GM21447 (cell line): ENCODE measurements around the gene TNFAIP8.

ENCODE experiments used
- ATAC-seq: cut with Tn5 transposase; IDR thresholded peaks from one replicate; pipeline ENCODE4 v1.9.1; 2021; ENCODE audit not compliant: unreplicated experiment

TNFAIP8 gene

DNA sequence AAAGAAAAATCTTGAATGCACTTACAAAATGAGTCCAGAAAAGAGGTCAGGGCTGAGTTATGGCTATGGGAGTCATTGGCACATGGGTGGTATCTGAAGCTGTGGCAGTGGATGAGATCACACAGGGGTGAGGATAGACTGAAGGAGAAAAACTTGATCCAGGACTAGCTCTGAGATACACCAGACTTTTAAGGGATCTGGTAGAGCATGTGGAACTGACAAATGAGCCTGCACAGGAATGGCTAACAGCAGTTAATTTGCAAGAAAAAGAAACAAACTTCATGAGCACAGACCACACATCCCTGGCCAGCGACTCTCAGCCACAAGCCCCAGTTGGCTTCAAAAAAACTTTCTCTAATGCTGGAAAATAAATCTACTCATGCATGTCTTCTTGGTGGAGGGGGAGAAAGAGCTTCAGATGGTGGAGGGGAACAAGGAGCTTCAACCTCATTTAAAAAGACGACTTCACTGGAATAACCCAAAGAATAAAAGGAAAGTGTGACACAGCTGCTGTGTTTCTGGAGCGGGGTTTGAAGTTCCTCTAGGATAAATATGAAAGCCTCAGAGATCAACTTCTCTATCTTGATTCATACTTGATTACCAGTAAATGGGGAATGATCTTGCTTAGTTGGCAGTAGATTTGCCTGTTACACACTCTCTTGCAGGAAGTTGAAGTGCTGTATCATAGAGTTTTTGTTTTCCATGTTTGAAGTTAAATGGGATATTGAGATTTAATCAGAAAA, 33.6 kb downstream of the TNFAIP8 start:
- ATAC-seq, result no peak

DNA sequence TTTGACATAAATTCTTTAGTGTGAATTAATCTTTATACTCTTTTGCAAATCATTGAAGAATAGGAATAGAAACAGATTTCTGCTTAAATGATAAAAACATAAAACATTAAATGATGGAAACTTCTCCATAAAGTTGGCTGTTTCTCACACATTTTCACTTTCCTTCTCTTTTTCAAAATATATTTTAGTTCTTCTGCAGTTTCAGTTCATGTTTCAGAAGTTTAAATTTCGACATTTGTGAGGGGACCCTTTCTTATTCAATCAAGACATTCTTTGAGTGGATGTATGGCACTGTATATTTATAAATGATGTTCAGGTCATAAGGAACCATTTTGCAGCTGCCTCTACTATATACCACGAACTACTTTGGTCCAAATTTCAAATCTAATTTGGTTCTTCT, 34.6 kb downstream of the TNFAIP8 start:
- ATAC-seq, result no peak

DNA sequence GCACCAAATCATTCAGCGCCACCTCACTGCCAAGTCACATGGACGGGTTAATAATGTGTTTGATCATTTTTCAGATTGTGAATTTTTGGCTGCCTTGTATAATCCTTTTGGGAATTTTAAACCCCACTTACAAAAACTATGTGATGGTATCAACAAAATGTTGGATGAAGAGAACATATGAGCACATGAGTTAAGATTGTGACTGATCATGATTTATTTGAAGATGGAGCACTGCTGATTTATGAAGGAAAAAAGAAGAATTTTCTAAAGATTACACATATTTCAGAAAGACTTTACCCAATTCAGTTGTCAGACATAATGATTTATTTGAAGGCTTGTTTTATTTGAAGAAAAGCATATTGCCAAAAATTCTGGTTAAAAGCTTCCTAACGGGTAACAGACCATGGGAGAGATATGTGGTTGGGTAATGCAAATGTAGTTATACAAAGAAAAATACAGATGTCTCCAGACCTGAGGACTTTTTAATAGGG, 37.4 kb downstream of the TNFAIP8 start:
- ATAC-seq, result no peak

DNA sequence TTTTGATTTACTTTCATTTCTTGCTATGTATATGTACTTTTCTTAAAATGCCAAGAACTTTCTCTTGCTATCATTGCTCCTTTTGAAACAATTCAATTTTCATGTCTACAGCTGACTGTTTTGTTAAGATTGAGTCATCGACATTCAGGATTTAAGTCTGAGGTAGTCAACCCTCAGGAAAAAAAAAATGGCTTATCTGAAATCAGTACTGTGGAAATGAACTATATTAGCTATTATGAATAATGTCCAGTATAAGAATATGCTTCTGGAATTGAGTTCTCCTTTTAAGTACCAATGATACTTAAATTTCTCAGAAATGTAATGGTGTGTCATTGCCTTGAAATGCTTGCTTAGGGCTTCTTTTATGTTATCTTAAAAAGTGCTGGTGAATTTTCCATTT, 37.9 kb downstream of the TNFAIP8 start:
- no peak for ATAC-seq

DNA sequence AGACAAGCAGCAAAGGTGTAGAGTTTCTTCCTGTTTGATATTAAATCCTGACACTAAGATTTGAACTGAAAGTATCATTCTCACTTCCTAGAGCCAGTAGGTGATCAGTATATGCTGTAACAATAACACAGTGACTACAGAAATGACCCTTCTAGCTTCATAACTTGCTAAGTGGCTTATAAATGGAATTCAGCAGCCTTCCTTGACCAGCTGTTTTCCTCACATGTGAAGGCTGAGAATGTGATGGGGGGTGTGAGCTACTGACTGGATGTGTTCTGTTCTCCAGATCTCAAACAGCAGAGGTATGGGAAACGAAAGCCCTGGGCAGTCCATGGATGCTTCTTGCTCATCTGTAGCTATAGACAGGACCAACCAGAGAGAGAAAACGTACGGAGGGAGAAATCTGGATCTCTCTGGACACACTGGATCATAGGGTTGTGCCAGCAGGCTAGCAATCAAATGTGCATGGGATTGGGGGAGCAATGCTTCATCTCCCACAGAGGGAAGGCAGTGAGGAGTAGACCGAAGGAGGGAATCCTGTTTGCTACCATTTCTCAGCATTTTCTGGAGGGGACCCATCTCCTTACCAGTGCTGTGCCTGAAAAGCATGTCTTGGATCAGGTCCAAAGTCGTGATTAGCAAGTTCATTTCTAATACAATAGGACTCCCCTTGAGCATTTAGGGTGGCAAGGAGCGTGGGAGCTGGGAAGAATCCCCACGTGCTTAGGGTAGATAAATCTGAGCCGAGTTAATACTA, 39.4 kb downstream of the TNFAIP8 start:
- peak; percentile 43 for ATAC-seq

DNA sequence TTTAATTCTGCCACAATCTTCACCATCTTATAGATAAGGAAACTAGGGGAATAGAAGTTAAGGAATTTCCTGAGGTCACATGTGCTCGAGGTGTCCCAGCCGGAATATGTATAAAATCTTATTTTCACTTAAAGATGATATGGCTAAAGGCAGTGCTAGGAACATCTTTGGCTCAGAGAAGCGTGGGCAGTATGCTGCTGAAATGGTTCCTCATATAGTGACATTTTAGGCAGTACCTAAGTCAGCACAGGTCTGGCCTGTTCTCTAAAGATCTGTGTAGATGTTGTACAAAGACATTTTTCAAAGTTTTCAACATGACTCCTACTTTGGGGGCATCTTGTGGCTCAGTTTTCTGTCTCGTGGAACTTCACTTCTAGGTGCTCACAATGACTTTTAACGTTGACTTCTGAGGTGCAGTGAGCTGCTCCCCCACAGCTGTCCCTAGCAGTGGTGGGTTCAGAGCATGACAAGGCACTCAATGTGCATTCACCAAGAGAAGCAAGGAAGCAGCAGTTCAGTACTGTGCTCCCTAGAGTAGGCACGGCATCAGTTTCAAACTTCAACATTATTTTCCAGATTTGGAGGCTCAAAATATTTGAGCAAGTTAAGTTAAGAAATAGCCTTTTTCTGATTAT, 40.3 kb downstream of the TNFAIP8 start:
- no peak for ATAC-seq

DNA sequence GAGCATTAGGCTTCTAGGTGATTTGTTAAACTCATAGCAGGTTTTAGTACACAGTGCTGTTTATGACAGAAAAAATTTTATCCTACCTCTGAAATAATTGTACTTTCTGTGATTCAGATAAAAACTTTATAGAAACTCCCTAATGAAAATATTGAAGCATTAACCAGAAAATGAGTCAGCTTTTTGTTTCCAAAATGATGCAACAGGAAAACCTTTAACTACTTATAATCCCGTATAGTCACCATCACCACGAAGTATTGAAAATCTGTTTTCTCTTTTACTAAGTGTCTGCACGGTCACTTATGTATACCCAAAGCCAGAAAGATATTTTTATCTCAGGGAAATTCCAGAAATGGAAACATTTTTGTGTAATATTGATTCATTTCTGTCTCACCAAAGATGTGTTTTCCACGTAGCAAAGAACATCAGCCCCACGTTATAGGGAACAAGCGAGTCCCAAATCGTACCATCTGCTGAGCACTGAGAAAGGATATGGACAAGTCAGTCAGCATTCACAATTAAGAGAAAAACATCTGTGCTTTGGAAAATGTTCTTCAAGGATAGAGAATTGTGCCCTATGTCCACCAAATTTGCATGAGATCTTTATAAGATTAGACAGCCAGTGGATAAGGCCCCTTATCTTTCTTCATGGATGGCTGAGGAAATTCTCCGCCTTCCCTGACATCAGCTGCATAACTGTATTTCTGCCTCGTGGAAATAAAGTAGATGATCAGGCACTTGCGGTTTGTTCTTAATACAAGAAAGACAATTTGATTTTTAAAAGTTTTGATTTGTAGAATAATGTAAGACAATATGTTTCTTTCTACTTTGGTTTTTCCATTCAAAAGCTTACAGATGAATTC, 41.9 kb downstream of the TNFAIP8 start:
- ATAC-seq, result peak; percentile 56

DNA sequence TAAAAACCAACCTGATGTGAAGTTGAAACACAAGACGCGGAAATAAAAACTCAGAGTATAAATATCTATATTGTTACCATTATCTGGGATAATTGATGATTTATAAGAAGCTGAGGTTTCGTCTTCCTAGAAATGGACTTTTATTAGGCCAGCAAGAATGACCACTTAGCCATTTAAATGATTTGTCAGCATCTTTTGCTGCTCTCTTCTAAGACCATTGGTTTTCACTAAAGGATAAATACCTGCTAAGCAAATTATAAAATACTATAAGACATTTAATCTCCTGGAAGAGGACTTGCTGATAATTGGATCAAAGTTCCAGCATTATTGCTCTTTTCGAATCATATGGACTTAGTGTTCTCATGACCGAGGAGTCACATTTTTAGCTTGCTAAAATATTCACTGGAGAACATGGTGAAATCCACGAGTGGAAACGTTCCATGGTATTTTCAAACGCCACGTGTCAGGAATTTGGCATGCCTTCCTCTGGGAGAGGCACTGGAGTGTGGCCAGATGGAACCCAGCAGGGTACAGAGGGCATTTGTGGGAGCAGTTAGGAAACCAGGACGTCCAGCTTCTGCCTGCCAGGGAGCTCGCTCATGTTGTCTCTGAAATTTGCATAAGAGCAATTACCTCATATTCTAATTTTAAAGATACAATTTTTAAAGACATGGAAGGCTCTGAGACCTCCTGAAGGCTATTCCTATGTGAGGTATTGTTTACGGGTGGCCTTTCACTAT, 43.1 kb downstream of the TNFAIP8 start:
- no peak for ATAC-seq

DNA sequence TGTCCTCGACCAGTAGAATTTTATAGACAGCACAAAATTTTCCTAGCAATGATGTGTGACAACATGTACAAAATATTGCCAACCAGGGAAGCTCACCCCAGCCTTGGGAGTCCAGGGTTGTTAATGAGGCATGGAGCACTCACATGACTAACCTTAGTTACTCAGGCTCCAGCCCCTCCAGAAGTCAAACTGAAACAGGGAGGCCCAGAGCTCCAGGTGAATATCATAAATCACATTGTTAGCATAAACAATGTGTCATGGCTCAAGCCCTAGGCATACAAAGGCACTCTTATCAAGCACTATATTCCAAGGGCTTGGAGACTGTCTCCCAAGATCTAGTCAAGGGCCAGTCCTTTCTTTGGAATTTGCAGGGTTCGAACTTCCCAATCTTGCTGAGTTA, 44.4 kb downstream of the TNFAIP8 start:
- ATAC-seq, result no peak

DNA sequence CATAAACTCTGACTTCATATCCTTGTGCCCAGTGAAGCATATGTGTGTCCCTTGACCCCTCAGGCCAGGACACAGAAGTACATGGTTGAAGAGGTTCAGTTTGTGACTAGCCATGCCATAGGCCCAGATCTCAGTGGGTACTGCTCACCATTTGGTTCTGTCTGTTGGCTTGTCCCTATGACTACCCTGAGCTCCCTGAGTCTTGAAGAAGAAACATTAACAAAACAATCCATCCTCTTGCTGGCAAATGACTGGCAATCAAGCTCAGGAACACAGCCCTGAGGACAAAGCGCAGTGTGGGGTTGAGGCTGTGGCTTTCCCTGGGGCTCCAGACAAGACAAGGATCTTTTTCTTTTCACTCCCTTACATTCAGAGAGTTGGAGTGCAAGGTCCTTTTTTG, 46.3 kb downstream of the TNFAIP8 start:
- no peak for ATAC-seq

DNA sequence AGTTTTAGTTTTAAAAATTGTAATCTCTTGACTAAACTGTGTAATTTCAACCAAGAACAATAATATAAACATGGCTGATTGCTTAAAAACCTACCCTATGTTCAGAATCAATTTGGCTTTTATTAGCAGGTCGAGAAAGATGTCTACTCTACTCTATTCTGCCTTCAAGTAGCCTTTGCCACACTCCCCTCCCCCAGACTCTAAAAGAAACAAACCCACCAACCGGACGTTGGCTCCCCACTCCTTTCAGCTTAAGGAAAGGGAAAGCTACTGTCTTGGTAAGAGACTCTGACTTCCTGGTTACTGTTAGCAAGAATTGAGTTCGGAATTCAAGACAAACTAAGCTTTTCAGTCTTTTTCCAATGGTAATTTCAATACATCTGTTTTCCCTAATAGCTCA, 46.7 kb downstream of the TNFAIP8 start:
- no peak for ATAC-seq

DNA sequence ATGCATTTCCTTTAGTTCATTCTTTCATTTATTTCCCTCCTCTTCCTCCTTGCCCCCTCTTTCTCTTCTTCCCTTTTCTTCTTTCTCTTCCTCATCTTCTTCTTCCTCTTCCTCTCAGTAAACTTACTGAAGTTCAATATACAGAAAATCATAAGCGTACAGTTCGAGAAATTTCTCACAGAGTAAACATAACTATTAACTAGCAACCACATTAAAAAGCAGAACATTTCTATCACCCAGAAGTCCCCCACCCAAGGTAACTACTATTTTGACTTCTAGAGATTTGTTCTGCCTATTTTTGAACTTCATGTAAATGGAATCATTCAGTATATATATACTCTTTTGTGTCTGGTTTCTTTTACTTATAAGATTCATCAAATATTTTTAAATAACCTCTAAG, 48.2 kb downstream of the TNFAIP8 start:
- ATAC-seq, result no peak

DNA sequence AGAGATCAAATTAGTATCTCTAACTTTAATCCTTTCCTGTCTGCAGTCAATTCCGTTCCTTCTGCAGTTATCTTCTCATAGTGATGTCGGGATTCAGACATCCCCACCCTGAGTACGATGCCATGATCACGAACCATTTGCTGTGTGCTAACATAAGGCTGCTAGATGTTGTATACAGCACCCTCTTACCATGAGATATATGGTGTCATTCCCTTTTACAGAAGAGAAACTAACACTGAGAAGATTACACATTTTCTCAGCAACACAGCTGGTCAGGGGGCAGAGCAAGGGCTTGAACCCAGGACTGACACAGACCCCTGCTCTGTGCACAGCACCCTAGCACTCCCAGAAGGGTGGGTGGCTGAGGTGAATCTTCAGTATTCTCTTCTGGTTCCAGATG, 49.6 kb downstream of the TNFAIP8 start:
- ATAC-seq, result peak; percentile 46

DNA sequence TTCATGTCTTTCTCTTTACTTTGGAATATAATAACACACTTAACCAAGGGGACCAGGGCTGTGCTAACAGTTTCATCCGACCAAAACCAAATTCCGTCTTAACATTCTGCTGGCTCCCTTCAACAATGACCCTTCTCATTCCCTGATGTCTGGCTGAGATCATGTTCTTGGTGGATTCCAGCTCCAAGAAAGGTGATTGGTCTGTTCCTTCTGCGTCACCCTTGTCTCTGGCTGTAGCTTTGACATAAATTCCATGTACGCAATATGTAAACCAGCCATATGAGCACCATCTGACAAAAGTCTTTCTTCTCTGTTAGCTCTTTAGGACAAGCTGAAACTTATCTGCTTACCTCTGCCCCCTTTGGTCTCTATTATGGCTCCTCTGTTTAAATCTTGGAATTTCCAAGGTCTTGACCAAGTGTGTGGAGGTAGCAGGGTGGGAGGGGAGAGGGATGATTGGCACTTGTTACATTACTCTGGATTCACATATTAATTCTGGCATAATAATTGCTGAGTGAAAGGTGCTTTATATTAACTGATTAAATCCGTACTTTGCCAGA, 50.8 kb downstream of the TNFAIP8 start:
- no peak for ATAC-seq

DNA sequence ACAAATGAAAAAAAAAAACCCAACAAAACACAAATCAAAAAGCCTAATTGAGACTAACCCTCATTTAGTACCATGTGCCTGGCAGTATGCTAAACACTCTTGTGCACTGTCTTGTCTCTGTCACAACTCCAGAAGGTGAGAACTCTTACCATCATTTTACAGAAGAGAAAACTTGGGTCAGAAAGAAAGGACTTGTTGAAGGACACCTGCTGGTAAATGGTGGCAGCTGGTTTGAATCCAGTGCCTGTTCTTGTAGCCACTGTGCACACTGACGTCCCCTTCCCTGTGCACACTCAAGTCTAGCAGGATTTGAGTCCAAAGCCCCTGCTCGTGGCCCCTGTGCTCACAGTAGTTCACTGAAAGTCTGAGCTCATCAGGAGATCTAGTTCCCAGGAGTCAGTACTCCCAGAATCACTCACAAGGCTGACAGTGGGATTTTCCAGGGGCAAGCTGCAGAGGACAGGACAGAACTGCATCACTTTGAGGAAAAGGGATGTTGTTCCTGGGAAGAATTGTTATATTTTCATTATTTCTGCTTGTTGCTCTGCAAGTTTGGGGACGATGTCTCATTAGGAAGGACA, 53.5 kb downstream of the TNFAIP8 start:
- ATAC-seq, result no peak

DNA sequence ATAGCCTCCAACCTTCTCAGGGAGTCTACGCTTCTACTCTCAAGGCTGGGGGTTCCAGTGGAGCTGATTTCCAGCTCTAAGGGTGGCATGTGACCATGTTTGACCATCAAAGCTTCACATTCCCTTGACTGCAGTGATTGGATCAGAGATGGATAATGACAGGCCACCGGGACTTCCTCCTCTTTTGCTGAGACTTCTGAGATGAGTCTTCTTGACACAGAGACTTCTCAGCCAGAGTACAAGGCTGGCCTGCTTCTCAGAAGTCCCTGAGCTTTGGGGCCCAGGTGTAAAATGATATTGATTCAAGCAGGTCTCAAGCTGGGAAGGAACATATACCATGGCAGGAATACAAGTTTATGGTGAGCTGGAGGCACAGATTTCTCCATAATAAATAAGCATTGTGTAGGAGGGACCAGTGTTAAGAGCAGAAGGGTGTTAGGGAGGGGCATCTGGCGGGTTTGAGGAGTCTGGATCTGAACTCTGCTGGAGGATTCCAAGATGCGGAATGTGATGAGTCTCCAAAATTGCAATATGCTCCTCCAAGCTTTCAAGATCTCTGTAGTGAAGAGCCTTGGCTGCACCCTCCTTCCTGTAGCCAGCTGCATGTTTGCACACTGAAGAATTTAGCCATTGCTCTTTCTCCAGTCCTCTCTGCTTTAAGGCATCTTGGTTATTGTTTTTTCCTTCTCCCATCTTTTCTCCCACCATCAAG, 54.8 kb downstream of the TNFAIP8 start:
- ATAC-seq, result no peak

DNA sequence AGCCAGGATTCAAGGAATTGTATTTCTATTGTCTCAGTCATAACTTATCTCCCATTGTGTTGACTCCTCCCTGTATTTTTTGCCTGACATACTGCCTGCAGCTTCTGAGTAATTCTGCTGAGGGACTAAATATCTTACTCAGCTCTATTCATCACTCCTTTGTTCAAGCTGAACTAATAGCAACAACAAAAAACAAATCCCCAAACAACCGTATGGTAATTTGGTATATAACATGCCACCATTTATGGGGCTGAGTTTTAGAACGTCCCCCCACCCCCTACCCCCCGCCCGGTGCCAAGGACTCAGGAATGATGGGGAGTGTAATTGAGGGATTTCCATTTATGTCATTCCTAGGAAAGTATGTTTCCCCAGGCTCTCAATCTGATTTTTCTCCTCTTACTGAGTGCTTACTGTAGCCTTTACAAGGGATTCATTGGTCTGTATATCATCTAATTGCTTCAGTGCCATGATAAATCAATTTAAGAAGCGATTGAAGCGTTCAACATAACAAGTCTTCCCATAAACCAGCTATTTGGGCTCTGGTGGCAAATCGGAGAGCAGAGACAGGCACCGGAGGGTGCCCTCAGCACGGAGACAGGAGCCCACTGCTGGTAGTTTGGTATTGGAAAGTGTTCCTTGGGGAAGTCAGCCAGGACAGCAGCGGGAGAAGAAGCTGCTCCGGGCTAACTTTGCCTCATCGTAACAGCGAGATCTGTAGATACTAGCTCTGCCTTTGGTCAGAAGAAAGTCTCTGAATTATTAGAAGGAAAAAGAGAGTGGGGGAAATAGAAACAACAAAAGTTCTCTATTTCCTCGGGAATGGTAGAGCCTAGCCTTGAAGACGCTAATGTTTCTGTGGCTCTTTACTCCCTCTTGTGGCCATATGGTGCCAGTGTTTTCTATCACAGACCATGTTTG, 55.8 kb downstream of the TNFAIP8 start:
- peak; percentile 73 for ATAC-seq
